WTC11 (cell line): ENCODE results near the gene SHC3. TPM values are rescaled to one million over a fixed set of nuclear protein-coding genes. Genes with fewer than 3 reads are reported as not detected.

Experiments
- ATAC-seq: fragments of 200-7000 bp; cut with Tn5 transposase; 2 replicates; pipeline ENCODE4 v1.10.0; 2021; ENCODE audit warnings: mild to moderate bottlenecking, moderate library complexity
- CTCF ChIA-PET: fragments of 300-600 bp; sonication (Branson Sonifier 250); formaldehyde crosslinking; loops from one replicate; lab custom pipeline; 2021; ENCODE audit warnings: antibody characterized with exemption; lab: Charles Lee
- POLR2A ChIA-PET: fragments of 350-600 bp; sonication (Branson Sonifier 250); formaldehyde crosslinking; loops from one replicate; lab custom pipeline; 2021; ENCODE audit warnings: antibody characterized with exemption; lab: Charles Lee
- DNase-seq: peaks from one replicate; pipeline ENCODE4 v3.0.0; 2021; ENCODE audit warnings: low spot score
- H3K27ac Mint-ChIP-seq: 2 replicates; pipeline ENCODE4 v1.8.0; 2021; ENCODE audit warnings: mixed read lengths
- H3K27me3 Mint-ChIP-seq: 2 replicates; pipeline ENCODE4 v1.8.0; 2021; ENCODE audit warnings: low read depth, mild to moderate bottlenecking, moderate library complexity, mixed read lengths
- H3K36me3 Mint-ChIP-seq: 2 replicates; pipeline ENCODE4 v1.8.0; 2021; ENCODE audit warnings: mixed read lengths
- H3K4me1 Mint-ChIP-seq: 2 replicates; pipeline ENCODE4 v1.8.0; 2022; ENCODE audit warnings: mixed read lengths
- H3K4me3 Mint-ChIP-seq: 2 replicates; pipeline ENCODE4 v1.8.0; 2021; ENCODE audit warnings: mild to moderate bottlenecking, moderate library complexity, mixed read lengths
- H3K9me3 Mint-ChIP-seq: 2 replicates; pipeline ENCODE4 v1.8.0; 2021; ENCODE audit warnings: mixed read lengths
- AR ChIP-seq: fragments of 250-450 bp; sonication (Bioruptor Pico); IDR thresholded peaks from 2 replicates; pipeline ENCODE4 v1.9.0; 2021; ENCODE audit warnings: mild to moderate bottlenecking
- E2F1 ChIP-seq: sonication (generic); formaldehyde crosslinking; IDR thresholded peaks from 2 replicates; pipeline ENCODE4 v1.8.0; 2022; ENCODE audit warnings: mild to moderate bottlenecking, missing genetic modification reagents
- FOXP1 ChIP-seq: sonication (generic); formaldehyde crosslinking; IDR thresholded peaks from 2 replicates; pipeline ENCODE4 v1.8.0; 2022; ENCODE audit warnings: missing genetic modification reagents, mild to moderate bottlenecking, moderate library complexity, borderline replicate concordance
- GRHL2 ChIP-seq: fragments of 250-450 bp; sonication (Bioruptor Pico); IDR thresholded peaks from 2 replicates; pipeline ENCODE4 v1.8.0; 2022; ENCODE audit warnings: mild to moderate bottlenecking, moderate library complexity; ENCODE audit not compliant: insufficient replicate concordance, severe bottlenecking
- GTF2I ChIP-seq: fragments of 250-450 bp; sonication (Bioruptor Pico); conservative IDR thresholded peaks from 2 replicates; pipeline ENCODE4 v1.4.0; 2021; ENCODE audit warnings: mild to moderate bottlenecking
- HMGA2 ChIP-seq: fragments of 250-450 bp; sonication (Bioruptor Pico); IDR thresholded peaks from 2 replicates; pipeline ENCODE4 v1.4.0; 2021; ENCODE audit warnings: mild to moderate bottlenecking, moderate library complexity
- HMGXB4 ChIP-seq: sonication (generic); formaldehyde crosslinking; IDR thresholded peaks from 2 replicates; pipeline ENCODE4 v1.8.1; 2023; ENCODE audit warnings: mild to moderate bottlenecking, moderate library complexity, missing genetic modification reagents
- IRF2 ChIP-seq: sonication (generic); formaldehyde crosslinking; IDR thresholded peaks from 2 replicates; pipeline ENCODE4 v1.8.0; 2022; ENCODE audit warnings: low read depth, missing genetic modification reagents, borderline replicate concordance
- KAT7 ChIP-seq: sonication (generic); formaldehyde crosslinking; IDR thresholded peaks from 2 replicates; pipeline ENCODE4 v1.8.1; 2023; ENCODE audit warnings: missing genetic modification reagents, mild to moderate bottlenecking, borderline replicate concordance
- NFE2L1 ChIP-seq: sonication (generic); formaldehyde crosslinking; IDR thresholded peaks from 2 replicates; pipeline ENCODE4 v1.8.1; 2023; ENCODE audit warnings: missing genetic modification reagents
- NR1H2 ChIP-seq: sonication (generic); formaldehyde crosslinking; IDR thresholded peaks from 2 replicates; pipeline ENCODE4 v1.9.0; 2021; ENCODE audit warnings: mild to moderate bottlenecking, moderate library complexity, missing genetic modification reagents
- NR3C1 ChIP-seq: sonication (generic); formaldehyde crosslinking; conservative IDR thresholded peaks from 2 replicates; pipeline ENCODE4 v1.8.1; 2023; ENCODE audit warnings: low read depth, mild to moderate bottlenecking, missing genetic modification reagents
- PRRX2 ChIP-seq: fragments of 250-450 bp; sonication (Bioruptor Pico); IDR thresholded peaks from 2 replicates; pipeline ENCODE4 v1.8.0; 2021; ENCODE audit warnings: mild to moderate bottlenecking
- USF1 ChIP-seq: sonication (generic); formaldehyde crosslinking; IDR thresholded peaks from 2 replicates; pipeline ENCODE4 v1.8.0; 2022; ENCODE audit warnings: mild to moderate bottlenecking, missing genetic modification reagents
- ZBTB21 ChIP-seq: sonication (generic); formaldehyde crosslinking; IDR thresholded peaks from 2 replicates; pipeline ENCODE4 v1.8.1; 2023; ENCODE audit warnings: mild to moderate bottlenecking, missing genetic modification reagents, borderline replicate concordance
- ZNF232 ChIP-seq: sonication (generic); formaldehyde crosslinking; IDR thresholded peaks from 2 replicates; pipeline ENCODE4 v1.8.0; 2022; ENCODE audit warnings: mild to moderate bottlenecking, missing genetic modification reagents
- total RNA-seq: library from RNA; stranded (reverse); gene quantifications from 3 replicates; pipeline ENCODE4 v1.2.3, GENCODE V29; 2021
- TF ChIP-seq, protein P1 (sequence below): sonication (generic); formaldehyde crosslinking; IDR thresholded peaks from 2 replicates; pipeline ENCODE4 v1.8.1; 2022; ENCODE audit warnings: missing genetic modification reagents, borderline replicate concordance
- TF ChIP-seq, protein P2 (sequence below): fragments of 200-600 bp; IDR thresholded peaks from 2 replicates; pipeline ENCODE4 v1.8.0; 2022; ENCODE audit warnings: antibody characterized with exemption
- TF ChIP-seq, protein P3 (sequence below): fragments of 250-450 bp; sonication (Bioruptor Pico); IDR thresholded peaks from 2 replicates; pipeline ENCODE4 v1.9.0; 2021; ENCODE audit warnings: mild to moderate bottlenecking, borderline replicate concordance

The SHC3 gene
- total RNA-seq, 1 experiment from 2014 or later = 4.9 TPM

- Mint-ChIP-seq H3K4me1 (peaks cover 5% of the 10 kb centered on the region), H3K27me3 (no peaks in the 10 kb centered on the region; the same call in 1 of the 2 replicates)
- no peak for ATAC-seq
- TF ChIP-seq KAT7 = no peak
- TF ChIP-seq FOXP1 = no peak
- TF ChIP-seq, all 79 proteins: peak for 0
- no peak for DNase-seq
- POLR2A ChIA-PET = no interaction called here
- no peak overlapping the region for H3K27ac Mint-ChIP-seq
- H3K36me3 Mint-ChIP-seq = no peaks in the 10 kb centered on the region
- H3K9me3 Mint-ChIP-seq = peaks cover 12% of the 10 kb centered on the region; the same call in 1 of the 2 replicates
- no peak overlapping the region for H3K4me3 Mint-ChIP-seq
- CTCF ChIA-PET = no interaction called here
Observed at GRCh38 chr9:89161221-89161620, 17.4 kb downstream of the SHC3 start.

GRCh38 chr9:89160806-89161205 is 17.8 kb downstream of the SHC3 start:
- no peak for ATAC-seq
- DNase-seq = no peak
- peaks cover 5% of the 10 kb centered on the region for H3K4me1 Mint-ChIP-seq
- CTCF ChIA-PET = no interaction called here
- H3K36me3 Mint-ChIP-seq = no peaks in the 10 kb centered on the region
- H3K27ac Mint-ChIP-seq = no peak overlapping the region
- no peaks in the 10 kb centered on the region; the same call in 1 of the 2 replicates for H3K27me3 Mint-ChIP-seq
- POLR2A ChIA-PET = no interaction called here
- no peak overlapping the region for H3K4me3 Mint-ChIP-seq
- peaks cover 12% of the 10 kb centered on the region; the same call in 1 of the 2 replicates for H3K9me3 Mint-ChIP-seq
- TF ChIP-seq ZNF232 (CRISPR knock-in tag) (no peak), E2F1 (CRISPR knock-in tag) (no peak), AR (CRISPR knock-in tag) (no peak), USF1 (CRISPR knock-in tag) (no peak), HMGA2 (CRISPR knock-in tag) (no peak), IRF2 (CRISPR knock-in tag) (no peak), HMGXB4 (CRISPR knock-in tag) (no peak), GTF2I (CRISPR knock-in tag) (no peak), NR1H2 (no peak), NR3C1 (no peak), PRRX2 (no peak), NFE2L1 (CRISPR knock-in tag) (no peak), GRHL2 (CRISPR knock-in tag) (no peak), ZBTB21 (no peak)
- TF ChIP-seq, protein P1, sequence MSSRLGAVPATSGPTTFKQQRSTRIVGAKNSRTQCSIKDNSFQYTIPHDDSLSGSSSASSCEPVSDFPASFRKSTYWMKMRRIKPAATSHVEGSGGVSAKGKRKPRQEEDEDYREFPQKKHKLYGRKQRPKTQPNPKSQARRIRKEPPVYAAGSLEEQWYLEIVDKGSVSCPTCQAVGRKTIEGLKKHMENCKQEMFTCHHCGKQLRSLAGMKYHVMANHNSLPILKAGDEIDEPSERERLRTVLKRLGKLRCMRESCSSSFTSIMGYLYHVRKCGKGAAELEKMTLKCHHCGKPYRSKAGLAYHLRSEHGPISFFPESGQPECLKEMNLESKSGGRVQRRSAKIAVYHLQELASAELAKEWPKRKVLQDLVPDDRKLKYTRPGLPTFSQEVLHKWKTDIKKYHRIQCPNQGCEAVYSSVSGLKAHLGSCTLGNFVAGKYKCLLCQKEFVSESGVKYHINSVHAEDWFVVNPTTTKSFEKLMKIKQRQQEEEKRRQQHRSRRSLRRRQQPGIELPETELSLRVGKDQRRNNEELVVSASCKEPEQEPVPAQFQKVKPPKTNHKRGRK (CRISPR knock-in tag) = no peak
- TF ChIP-seq, protein P2, sequence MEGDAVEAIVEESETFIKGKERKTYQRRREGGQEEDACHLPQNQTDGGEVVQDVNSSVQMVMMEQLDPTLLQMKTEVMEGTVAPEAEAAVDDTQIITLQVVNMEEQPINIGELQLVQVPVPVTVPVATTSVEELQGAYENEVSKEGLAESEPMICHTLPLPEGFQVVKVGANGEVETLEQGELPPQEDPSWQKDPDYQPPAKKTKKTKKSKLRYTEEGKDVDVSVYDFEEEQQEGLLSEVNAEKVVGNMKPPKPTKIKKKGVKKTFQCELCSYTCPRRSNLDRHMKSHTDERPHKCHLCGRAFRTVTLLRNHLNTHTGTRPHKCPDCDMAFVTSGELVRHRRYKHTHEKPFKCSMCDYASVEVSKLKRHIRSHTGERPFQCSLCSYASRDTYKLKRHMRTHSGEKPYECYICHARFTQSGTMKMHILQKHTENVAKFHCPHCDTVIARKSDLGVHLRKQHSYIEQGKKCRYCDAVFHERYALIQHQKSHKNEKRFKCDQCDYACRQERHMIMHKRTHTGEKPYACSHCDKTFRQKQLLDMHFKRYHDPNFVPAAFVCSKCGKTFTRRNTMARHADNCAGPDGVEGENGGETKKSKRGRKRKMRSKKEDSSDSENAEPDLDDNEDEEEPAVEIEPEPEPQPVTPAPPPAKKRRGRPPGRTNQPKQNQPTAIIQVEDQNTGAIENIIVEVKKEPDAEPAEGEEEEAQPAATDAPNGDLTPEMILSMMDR = no peak
- TF ChIP-seq, protein P3, sequence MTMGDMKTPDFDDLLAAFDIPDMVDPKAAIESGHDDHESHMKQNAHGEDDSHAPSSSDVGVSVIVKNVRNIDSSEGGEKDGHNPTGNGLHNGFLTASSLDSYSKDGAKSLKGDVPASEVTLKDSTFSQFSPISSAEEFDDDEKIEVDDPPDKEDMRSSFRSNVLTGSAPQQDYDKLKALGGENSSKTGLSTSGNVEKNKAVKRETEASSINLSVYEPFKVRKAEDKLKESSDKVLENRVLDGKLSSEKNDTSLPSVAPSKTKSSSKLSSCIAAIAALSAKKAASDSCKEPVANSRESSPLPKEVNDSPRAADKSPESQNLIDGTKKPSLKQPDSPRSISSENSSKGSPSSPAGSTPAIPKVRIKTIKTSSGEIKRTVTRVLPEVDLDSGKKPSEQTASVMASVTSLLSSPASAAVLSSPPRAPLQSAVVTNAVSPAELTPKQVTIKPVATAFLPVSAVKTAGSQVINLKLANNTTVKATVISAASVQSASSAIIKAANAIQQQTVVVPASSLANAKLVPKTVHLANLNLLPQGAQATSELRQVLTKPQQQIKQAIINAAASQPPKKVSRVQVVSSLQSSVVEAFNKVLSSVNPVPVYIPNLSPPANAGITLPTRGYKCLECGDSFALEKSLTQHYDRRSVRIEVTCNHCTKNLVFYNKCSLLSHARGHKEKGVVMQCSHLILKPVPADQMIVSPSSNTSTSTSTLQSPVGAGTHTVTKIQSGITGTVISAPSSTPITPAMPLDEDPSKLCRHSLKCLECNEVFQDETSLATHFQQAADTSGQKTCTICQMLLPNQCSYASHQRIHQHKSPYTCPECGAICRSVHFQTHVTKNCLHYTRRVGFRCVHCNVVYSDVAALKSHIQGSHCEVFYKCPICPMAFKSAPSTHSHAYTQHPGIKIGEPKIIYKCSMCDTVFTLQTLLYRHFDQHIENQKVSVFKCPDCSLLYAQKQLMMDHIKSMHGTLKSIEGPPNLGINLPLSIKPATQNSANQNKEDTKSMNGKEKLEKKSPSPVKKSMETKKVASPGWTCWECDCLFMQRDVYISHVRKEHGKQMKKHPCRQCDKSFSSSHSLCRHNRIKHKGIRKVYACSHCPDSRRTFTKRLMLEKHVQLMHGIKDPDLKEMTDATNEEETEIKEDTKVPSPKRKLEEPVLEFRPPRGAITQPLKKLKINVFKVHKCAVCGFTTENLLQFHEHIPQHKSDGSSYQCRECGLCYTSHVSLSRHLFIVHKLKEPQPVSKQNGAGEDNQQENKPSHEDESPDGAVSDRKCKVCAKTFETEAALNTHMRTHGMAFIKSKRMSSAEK (CRISPR knock-in tag) = no peak
